K562 (cell line): ENCODE data around the gene GON4L. TPM values are rescaled to one million over a fixed set of nuclear protein-coding genes. Genes with fewer than 3 reads are reported as not detected.

Source experiments
- C11orf30 ChIP-seq: fragments of 450-650 bp; IDR thresholded peaks from 2 replicates; pipeline ENCODE4 v1.6.1; 2016; ENCODE audit warnings: low read depth, mild to moderate bottlenecking
- CREM ChIP-seq: IDR thresholded peaks from 2 replicates; pipeline ENCODE4 v1.6.1; 2014; ENCODE audit warnings: antibody characterized with exemption, low read depth
- DIDO1 ChIP-seq: fragments of 450-650 bp; IDR thresholded peaks from 2 replicates; pipeline ENCODE4 v1.6.1; 2016; ENCODE audit warnings: low read depth, missing biosample characterization, missing genetic modification characterization
- KAT7 ChIP-seq: sonication (generic); formaldehyde crosslinking; IDR thresholded peaks from 2 replicates; pipeline ENCODE4 v1.8.0; 2022; ENCODE audit warnings: missing genetic modification reagents, mild to moderate bottlenecking, borderline replicate concordance
- L3MBTL2 ChIP-seq: fragments of 450-650 bp; IDR thresholded peaks from 2 replicates; pipeline ENCODE4 v1.6.1; 2016; ENCODE audit warnings: mild to moderate bottlenecking, moderate library complexity
- NR2C1 ChIP-seq, 2 experiments: fragments of 450-650 bp; IDR thresholded peaks; 2 replicates each; pipeline ENCODE4 v1.6.1; 2017; ENCODE audit warnings: mild to moderate bottlenecking in 2 of 2, antibody characterized with exemption in 1 of 2, inconsistent platforms in 1 of 2, missing compliant biosample characterization in 1 of 2, missing genetic modification characterization in 1 of 2
- POLR2A ChIP-seq: fragments of 450-650 bp; conservative IDR thresholded peaks from 2 replicates; pipeline ENCODE4 v1.6.1; 2016
- RAD21 ChIP-seq, 2 experiments: fragments of 250-450 bp in 1 of 2; fragments of 450-650 bp in 1 of 2; sonication (Bioruptor Pico) in 1 of 2; formaldehyde crosslinking in 1 of 2; IDR thresholded peaks in 1 of 2; conservative IDR thresholded peaks in 1 of 2; 2 replicates each; pipeline versions ENCODE4 v1.4.0 to v1.8.0; 2020 to 2022; ENCODE audit warnings: mild to moderate bottlenecking in 2 of 2, moderate library complexity in 1 of 2
- RBFOX2 ChIP-seq: fragments of 200-400 bp; formaldehyde crosslinking; IDR thresholded peaks from 2 replicates; pipeline ENCODE4 v1.6.1; 2017; ENCODE audit warnings: low read depth, mild to moderate bottlenecking, low read length, moderate library complexity
- RNF2 ChIP-seq: sonication (generic); IDR thresholded peaks from 2 replicates; pipeline ENCODE4 v1.6.1; 2016
- TCF7 ChIP-seq: sonication (generic); IDR thresholded peaks from 2 replicates; pipeline ENCODE4 v1.6.1; 2016; ENCODE audit warnings: antibody characterized with exemption, borderline replicate concordance
- TRIM24 ChIP-seq, 2 experiments: fragments of 450-650 bp; IDR thresholded peaks; 2 replicates each; pipeline ENCODE4 v1.6.1; 2016
- ZNF707 ChIP-seq: fragments of 250-450 bp; sonication (Bioruptor Pico); conservative IDR thresholded peaks from 2 replicates; pipeline ENCODE4 v1.8.0; 2022; ENCODE audit warnings: inconsistent platforms, mild to moderate bottlenecking, moderate library complexity
- polyA plus RNA-seq, 8 experiments: library from polyadenylated mRNA; depleted of rRNA in 4 of 8; stranded (reverse) in 5 of 8; unstranded in 3 of 8; fragments of >200 nt; fragmentation: Nextera tagmentation in 2 of 8; fragmentation: Illumina TruSeq in 1 of 8; extraction: Ambion mirVana in 2 of 8; extraction: Trizol in 1 of 8; gene quantifications; 2 replicates each; pipeline versions ENCODE4 v1.2.1 to v1.2.3, GENCODE V29; 2011 to 2014; ENCODE audit warnings: inconsistent platforms in 1 of 8, missing spikeins in 1 of 8
- total RNA-seq, 7 experiments: library from RNA; depleted of rRNA in 6 of 7; stranded (reverse); fragments of >200 nt in 6 of 7; fragmentation: Illumina TruSeq in 2 of 7; extraction: Trizol in 2 of 7; gene quantifications; 2 replicates each; pipeline versions ENCODE4 v1.2.1 to v1.2.3, GENCODE V29; 2011 to 2021; ENCODE audit warnings: low replicate concordance in 1 of 7
- TF ChIP-seq, protein P1 (sequence below): sonication (generic); formaldehyde crosslinking; IDR thresholded peaks from 2 replicates; pipeline ENCODE4 v1.8.0; 2022; ENCODE audit warnings: mild to moderate bottlenecking, missing genetic modification reagents
- TF ChIP-seq, protein P2 (sequence below): fragments of 450-650 bp; formaldehyde crosslinking; IDR thresholded peaks from 2 replicates; pipeline ENCODE4 v1.4.0; 2020; ENCODE audit warnings: mild to moderate bottlenecking, moderate library complexity

GON4L gene
- total and polyA plus RNA-seq, 9 of the 15 experiments (the other 6 are each of a cell fraction or from before 2014, with no cell fraction given) = 20.2 to 47.4 (median 33.6) TPM

- TF ChIP-seq C11orf30 (0 out of 2 replicates have a peak, but pooled peaks have one; percentile 12), POLR2A (0 out of 2 replicates have a peak, but pooled peaks have one; percentile 1), RAD21 (CRISPR knock-in tag; conservative IDR thresholded peaks at IDR 0.05 in 1 of 2, IDR thresholded peaks at IDR 0.05 in 1 of 2) (peak; percentile 51 to 72), L3MBTL2 (no peak), NR2C1 (IDR thresholded peaks at IDR 0.05) (no peak), NR2C1 (tag; IDR thresholded peaks at IDR 0.05) (no peak), RNF2 (no peak), TRIM24 (IDR thresholded peaks at IDR 0.05) (no peak), DIDO1 (tag) (no peak), CREM (no peak), ZNF707 (CRISPR knock-in tag) (no peak), KAT7 (CRISPR knock-in tag) (no peak), TCF7 (no peak), RBFOX2 (no peak)
- TF ChIP-seq, protein P1, sequence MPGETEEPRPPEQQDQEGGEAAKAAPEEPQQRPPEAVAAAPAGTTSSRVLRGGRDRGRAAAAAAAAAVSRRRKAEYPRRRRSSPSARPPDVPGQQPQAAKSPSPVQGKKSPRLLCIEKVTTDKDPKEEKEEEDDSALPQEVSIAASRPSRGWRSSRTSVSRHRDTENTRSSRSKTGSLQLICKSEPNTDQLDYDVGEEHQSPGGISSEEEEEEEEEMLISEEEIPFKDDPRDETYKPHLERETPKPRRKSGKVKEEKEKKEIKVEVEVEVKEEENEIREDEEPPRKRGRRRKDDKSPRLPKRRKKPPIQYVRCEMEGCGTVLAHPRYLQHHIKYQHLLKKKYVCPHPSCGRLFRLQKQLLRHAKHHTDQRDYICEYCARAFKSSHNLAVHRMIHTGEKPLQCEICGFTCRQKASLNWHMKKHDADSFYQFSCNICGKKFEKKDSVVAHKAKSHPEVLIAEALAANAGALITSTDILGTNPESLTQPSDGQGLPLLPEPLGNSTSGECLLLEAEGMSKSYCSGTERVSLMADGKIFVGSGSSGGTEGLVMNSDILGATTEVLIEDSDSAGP (CRISPR knock-in tag) = no peak
- TF ChIP-seq, protein P2, sequence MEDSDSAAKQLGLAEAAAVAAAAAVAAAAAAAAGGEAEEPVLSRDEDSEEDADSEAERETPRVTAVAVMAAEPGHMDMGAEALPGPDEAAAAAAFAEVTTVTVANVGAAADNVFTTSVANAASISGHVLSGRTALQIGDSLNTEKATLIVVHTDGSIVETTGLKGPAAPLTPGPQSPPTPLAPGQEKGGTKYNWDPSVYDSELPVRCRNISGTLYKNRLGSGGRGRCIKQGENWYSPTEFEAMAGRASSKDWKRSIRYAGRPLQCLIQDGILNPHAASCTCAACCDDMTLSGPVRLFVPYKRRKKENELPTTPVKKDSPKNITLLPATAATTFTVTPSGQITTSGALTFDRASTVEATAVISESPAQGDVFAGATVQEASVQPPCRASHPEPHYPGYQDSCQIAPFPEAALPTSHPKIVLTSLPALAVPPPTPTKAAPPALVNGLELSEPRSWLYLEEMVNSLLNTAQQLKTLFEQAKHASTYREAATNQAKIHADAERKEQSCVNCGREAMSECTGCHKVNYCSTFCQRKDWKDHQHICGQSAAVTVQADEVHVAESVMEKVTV (CRISPR knock-in tag) = peak; percentile 40; the same call in 1 of the 2 replicates
Observed at GRCh38 chr1:155729031-155729898, 127.7 kb downstream of the GON4L start (continued).
